Activated naive CD8-positive, alpha-beta T cell (primary cell): ENCODE data around the gene ZNF398.

ENCODE experiments used
- H3K27ac Mint-ChIP-seq: one replicate; pipeline ENCODE4 v1.8.0; 2021; ENCODE audit warnings: mixed read lengths
- H3K27me3 Mint-ChIP-seq: one replicate; pipeline ENCODE4 v1.8.0; 2021; ENCODE audit warnings: mixed read lengths
- H3K36me3 Mint-ChIP-seq: one replicate; pipeline ENCODE4 v1.8.0; 2021; ENCODE audit warnings: mixed read lengths
- H3K4me1 Mint-ChIP-seq: one replicate; pipeline ENCODE4 v1.8.0; 2021; ENCODE audit warnings: low read depth, mixed read lengths
- H3K4me3 Mint-ChIP-seq: one replicate; pipeline ENCODE4 v1.8.0; 2021; ENCODE audit warnings: mild to moderate bottlenecking, mixed read lengths
- H3K9me3 Mint-ChIP-seq: one replicate; pipeline ENCODE4 v1.8.0; 2021; ENCODE audit warnings: low read depth, mixed read lengths

ZNF398 gene

GRCh38 chr7:149175150-149175549 lies 27.9 kb downstream of the ZNF398 start:
- Mint-ChIP-seq H3K4me1 (no peaks in the 10 kb centered on the region), H3K9me3 (no peaks in the 10 kb centered on the region), H3K36me3 (peaks cover 11% of the 10 kb centered on the region)

DNA sequence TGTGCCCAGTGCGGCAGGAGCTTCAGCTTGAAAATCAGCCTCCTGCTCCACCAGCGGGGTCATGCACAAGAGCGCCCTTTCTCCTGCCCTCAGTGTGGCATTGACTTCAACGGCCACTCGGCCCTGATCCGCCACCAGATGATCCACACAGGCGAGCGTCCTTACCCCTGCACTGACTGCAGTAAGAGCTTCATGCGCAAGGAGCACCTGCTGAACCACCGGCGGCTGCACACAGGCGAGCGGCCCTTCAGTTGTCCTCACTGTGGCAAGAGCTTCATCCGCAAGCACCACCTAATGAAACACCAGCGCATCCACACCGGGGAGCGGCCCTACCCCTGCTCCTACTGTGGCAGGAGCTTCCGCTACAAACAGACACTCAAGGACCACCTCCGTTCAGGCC lies 32.0 kb downstream of the ZNF398 start:
- no peak overlapping the region for H3K27ac Mint-ChIP-seq
- H3K4me3 Mint-ChIP-seq = no peak overlapping the region
- no peaks in the 10 kb centered on the region for H3K9me3 Mint-ChIP-seq
- H3K36me3 Mint-ChIP-seq = peaks cover 14% of the 10 kb centered on the region
- no peaks in the 10 kb centered on the region for H3K27me3 Mint-ChIP-seq
- no peaks in the 10 kb centered on the region for H3K4me1 Mint-ChIP-seq

More at GRCh38 chr7:149175150-149175549, 27.9 kb downstream of the ZNF398 start:
- Mint-ChIP-seq H3K4me3 (no peak overlapping the region), H3K27me3 (no peaks in the 10 kb centered on the region), H3K27ac (no peak overlapping the region)

- no peaks in the 10 kb centered on the region for H3K4me1 Mint-ChIP-seq
- no peak overlapping the region for H3K4me3 Mint-ChIP-seq
- no peaks in the 10 kb centered on the region for H3K27me3 Mint-ChIP-seq
- H3K36me3 Mint-ChIP-seq = peaks cover 14% of the 10 kb centered on the region
- no peaks in the 10 kb centered on the region for H3K9me3 Mint-ChIP-seq
- peak overlapping the region; percentile 64 for H3K27ac Mint-ChIP-seq
These were observed 33.6 kb downstream of the ZNF398 start for GRCh38 chr7:149180722-149181449.

- Mint-ChIP-seq H3K9me3 (no peaks in the 10 kb centered on the region), H3K4me3 (no peak overlapping the region), H3K27me3 (no peaks in the 10 kb centered on the region), H3K4me1 (no peaks in the 10 kb centered on the region), H3K27ac (peak overlapping the region; percentile 64), H3K36me3 (peaks cover 14% of the 10 kb centered on the region)
These were observed 34.2 kb downstream of the ZNF398 start for GRCh38 chr7:149181450-149181790.

GRCh38 chr7:149184274-149184673 lies 37.0 kb downstream of the ZNF398 start:
- no peaks in the 10 kb centered on the region for H3K9me3 Mint-ChIP-seq
- no peaks in the 10 kb centered on the region for H3K4me1 Mint-ChIP-seq
- no peaks in the 10 kb centered on the region for H3K27me3 Mint-ChIP-seq
- H3K27ac Mint-ChIP-seq = no peak overlapping the region
- H3K36me3 Mint-ChIP-seq = peaks cover 5% of the 10 kb centered on the region
- H3K4me3 Mint-ChIP-seq = no peak overlapping the region

GRCh38 chr7:149188213-149188612 lies 41.0 kb downstream of the ZNF398 start:
- Mint-ChIP-seq H3K9me3 (no peaks in the 10 kb centered on the region), H3K27ac (no peak overlapping the region), H3K4me1 (peaks cover 14% of the 10 kb centered on the region), H3K27me3 (no peaks in the 10 kb centered on the region), H3K36me3 (no peaks in the 10 kb centered on the region), H3K4me3 (no peak overlapping the region)

DNA sequence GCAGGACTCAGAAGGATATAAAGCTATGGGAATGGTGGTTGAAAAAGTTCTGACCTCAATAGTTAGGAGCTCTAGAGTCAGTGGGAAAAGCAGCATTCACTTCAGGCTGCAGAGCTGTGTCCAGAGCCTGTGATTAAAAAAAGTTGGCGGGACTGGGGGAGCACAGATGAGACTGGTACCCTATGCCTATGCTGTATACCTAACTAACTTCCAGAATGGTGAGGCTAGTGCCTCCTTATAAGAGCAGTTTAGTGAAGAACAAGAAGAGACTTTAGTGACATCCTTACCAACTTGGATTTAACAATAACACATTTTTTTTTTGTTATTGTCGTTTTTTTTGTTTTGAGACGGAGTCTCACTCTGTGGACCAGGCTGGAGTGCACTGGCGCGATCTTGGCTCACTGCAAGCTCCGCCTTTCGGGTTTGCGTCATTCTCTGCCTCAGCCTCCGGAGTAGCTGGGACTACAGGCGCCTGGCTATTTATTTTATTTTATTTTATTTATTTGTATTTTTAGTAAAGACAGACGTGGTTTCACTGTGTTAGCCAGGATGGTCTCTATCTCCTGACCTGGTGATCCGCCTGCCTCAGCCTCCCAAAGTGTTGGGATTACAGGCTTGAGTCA lies 41.5 kb downstream of the ZNF398 start:
- Mint-ChIP-seq H3K4me3 (no peak overlapping the region), H3K9me3 (no peaks in the 10 kb centered on the region), H3K27ac (no peak overlapping the region), H3K27me3 (no peaks in the 10 kb centered on the region), H3K4me1 (peaks cover 14% of the 10 kb centered on the region), H3K36me3 (no peaks in the 10 kb centered on the region)

DNA sequence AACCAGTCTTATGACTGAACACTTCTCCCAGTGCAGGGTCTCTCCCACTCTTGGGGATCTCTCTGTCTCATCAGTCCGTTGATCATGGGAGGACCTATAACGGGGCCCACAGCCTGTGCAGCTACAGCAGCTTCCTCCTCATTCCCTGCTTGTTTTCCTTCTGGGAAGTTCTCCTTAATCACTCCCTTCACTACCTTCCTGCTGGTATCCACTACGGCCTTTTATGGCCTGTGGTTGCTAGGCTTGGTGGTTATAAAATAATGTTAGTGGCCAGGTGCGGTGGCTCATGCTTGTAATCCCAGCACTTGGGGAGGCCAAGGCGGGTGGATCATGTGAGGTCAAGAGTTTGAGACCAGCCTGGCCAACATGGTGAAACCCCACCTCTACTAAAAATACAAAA lies 44.6 kb downstream of the ZNF398 start:
- H3K27ac Mint-ChIP-seq = no peak overlapping the region
- no peaks in the 10 kb centered on the region for H3K9me3 Mint-ChIP-seq
- H3K36me3 Mint-ChIP-seq = no peaks in the 10 kb centered on the region
- peak overlapping the region; percentile 90 for H3K4me3 Mint-ChIP-seq
- peaks cover 22% of the 10 kb centered on the region for H3K4me1 Mint-ChIP-seq
- no peaks in the 10 kb centered on the region for H3K27me3 Mint-ChIP-seq

DNA sequence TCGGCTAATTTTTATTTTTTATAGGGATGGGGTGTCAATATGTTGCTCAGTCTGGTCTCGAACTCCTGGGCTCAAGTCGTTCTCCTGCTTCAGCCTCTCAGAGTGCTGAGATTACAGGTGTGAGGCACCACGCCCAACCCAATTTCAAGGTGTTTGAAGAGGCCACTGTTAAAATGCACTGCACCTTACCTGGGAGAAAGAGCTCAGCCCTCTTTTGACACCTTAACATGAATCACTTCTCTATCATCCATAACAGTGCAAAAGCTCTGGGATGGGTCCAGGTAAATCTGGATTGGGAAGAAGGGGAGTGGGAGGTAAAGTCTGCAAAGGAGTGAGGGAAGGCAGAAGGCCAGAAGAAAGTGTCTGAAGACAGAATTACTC lies 47.5 kb downstream of the ZNF398 start:
- Mint-ChIP-seq H3K27ac (peak overlapping the region; percentile 41), H3K9me3 (no peaks in the 10 kb centered on the region), H3K36me3 (peaks cover 4% of the 10 kb centered on the region), H3K4me1 (peaks cover 38% of the 10 kb centered on the region), H3K27me3 (no peaks in the 10 kb centered on the region), H3K4me3 (peak overlapping the region; percentile 80)

GRCh38 chr7:149195180-149196150 lies 48.2 kb downstream of the ZNF398 start, which contains the start of gene ZNF282:
ZNF282 (plus strand) TSS chr7:149195546; CDS start chr7:149195590, 44 bp downstream.
- H3K4me1 Mint-ChIP-seq = peaks cover 41% of the 10 kb centered on the region
- H3K36me3 Mint-ChIP-seq = peaks cover 8% of the 10 kb centered on the region
- peak within 1 kb of the TSS; percentile 93 for H3K27ac Mint-ChIP-seq
- no peaks in the 10 kb centered on the region for H3K9me3 Mint-ChIP-seq
- peak within 1 kb of the TSS; percentile 95 for H3K4me3 Mint-ChIP-seq
- H3K27me3 Mint-ChIP-seq = no peaks in the 10 kb centered on the region

DNA sequence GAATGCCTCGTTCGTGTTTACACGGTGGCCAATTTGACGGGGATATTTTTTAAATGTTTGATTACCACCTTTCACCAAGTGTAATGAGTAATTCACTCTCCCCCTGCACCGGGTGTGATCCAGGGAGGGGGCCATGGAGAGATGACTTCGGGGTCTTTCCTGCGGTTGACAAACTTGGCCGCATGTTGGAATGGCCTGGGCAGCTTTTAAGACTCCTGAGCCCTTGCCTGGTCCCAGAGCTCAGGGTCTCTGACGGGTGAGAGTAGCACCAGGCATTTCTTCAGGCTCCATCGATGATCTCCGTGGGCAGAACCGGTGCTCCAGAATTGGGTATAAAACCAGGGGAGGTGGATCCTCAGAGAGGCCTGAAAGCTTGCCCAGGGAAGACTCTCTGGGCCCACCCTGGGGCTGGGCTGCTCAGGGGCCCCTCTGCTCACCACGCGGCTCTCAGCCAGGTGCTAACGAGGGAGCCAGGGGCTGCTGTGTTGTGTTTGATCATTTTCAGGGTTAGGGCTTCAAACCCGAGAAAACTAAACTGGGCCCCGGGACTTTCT lies 49.0 kb downstream of the ZNF398 start:
- peaks cover 13% of the 10 kb centered on the region for H3K36me3 Mint-ChIP-seq
- H3K27ac Mint-ChIP-seq = peak overlapping the region; percentile 93
- H3K27me3 Mint-ChIP-seq = no peaks in the 10 kb centered on the region
- peak overlapping the region; percentile 95 for H3K4me3 Mint-ChIP-seq
- peaks cover 41% of the 10 kb centered on the region for H3K4me1 Mint-ChIP-seq
- H3K9me3 Mint-ChIP-seq = no peaks in the 10 kb centered on the region

DNA sequence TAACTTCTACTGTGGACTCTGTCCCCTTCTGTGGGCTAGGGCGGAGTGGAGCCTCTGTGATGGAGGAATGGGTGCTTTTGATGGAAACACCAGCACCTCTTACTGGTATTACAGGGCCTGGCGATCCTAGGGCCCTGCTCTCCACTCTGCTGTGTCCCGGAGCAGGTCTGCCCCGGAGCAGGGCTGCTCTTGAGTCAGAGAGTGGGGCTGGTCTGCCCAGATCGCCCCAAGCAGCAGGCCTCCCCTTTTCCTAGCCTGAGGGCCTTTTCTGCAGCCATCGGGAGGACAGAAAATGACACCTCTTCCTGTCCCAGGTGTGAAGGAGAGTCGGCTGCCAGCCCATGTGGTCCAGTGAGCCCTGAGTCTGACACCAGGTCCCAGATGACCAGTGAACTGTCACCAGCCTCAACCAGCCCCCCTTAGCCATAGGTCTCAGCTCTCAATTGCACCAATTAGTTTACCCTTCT lies 49.5 kb downstream of the ZNF398 start:
- no peaks in the 10 kb centered on the region for H3K9me3 Mint-ChIP-seq
- H3K27ac Mint-ChIP-seq = peak overlapping the region; percentile 93
- peaks cover 15% of the 10 kb centered on the region for H3K36me3 Mint-ChIP-seq
- peaks cover 39% of the 10 kb centered on the region for H3K4me1 Mint-ChIP-seq
- H3K27me3 Mint-ChIP-seq = no peaks in the 10 kb centered on the region
- H3K4me3 Mint-ChIP-seq = peak overlapping the region; percentile 95

DNA sequence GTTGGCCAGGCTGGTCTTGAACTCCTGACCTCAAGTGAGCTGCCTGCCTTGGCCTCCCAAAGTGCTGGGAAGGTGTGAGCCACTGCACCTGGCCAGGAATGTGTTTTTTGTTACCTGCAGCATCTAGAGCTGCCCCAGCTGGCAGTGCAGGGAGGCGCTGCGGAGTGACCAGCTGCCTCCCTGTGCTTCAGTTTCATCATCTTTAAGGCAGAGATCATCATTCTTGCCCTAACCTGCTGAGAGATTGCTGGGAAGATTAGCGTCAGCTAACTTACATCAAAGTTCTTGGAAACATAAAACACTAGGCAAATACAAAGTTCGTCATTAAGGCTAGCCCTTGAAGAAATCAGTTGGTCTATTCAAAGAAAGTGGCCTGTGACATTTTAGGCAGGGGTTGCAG lies 50.4 kb downstream of the ZNF398 start:
- peak overlapping the region; percentile 54 for H3K27ac Mint-ChIP-seq
- no peaks in the 10 kb centered on the region for H3K9me3 Mint-ChIP-seq
- peak overlapping the region; percentile 95 for H3K4me3 Mint-ChIP-seq
- H3K4me1 Mint-ChIP-seq = peaks cover 37% of the 10 kb centered on the region
- no peaks in the 10 kb centered on the region for H3K27me3 Mint-ChIP-seq
- peaks cover 17% of the 10 kb centered on the region for H3K36me3 Mint-ChIP-seq

- Mint-ChIP-seq H3K9me3 (no peaks in the 10 kb centered on the region), H3K36me3 (peaks cover 17% of the 10 kb centered on the region), H3K27ac (no peak overlapping the region), H3K27me3 (no peaks in the 10 kb centered on the region), H3K4me3 (no peak overlapping the region), H3K4me1 (peaks cover 36% of the 10 kb centered on the region)
These were observed 51.0 kb downstream of the ZNF398 start for GRCh38 chr7:149198161-149198816.
